WTC11 (cell line): ENCODE data around the gene TREH. TPM values are rescaled to one million over a fixed set of nuclear protein-coding genes. Genes with fewer than 3 reads are reported as not detected.

ENCODE experiments used
- ATAC-seq: fragments of 200-7000 bp; cut with Tn5 transposase; 2 replicates; pipeline ENCODE4 v1.10.0; 2021; ENCODE audit warnings: mild to moderate bottlenecking, moderate library complexity
- CTCF ChIA-PET: fragments of 300-600 bp; sonication (Branson Sonifier 250); formaldehyde crosslinking; loops from one replicate; lab custom pipeline; 2021; ENCODE audit warnings: antibody characterized with exemption; lab: Charles Lee
- POLR2A ChIA-PET: fragments of 350-600 bp; sonication (Branson Sonifier 250); formaldehyde crosslinking; loops from one replicate; lab custom pipeline; 2021; ENCODE audit warnings: antibody characterized with exemption; lab: Charles Lee
- DNase-seq: peaks from one replicate; pipeline ENCODE4 v3.0.0; 2021; ENCODE audit warnings: low spot score
- H3K27ac Mint-ChIP-seq: 2 replicates; pipeline ENCODE4 v1.8.0; 2021; ENCODE audit warnings: mixed read lengths
- H3K27me3 Mint-ChIP-seq: 2 replicates; pipeline ENCODE4 v1.8.0; 2021; ENCODE audit warnings: low read depth, mild to moderate bottlenecking, moderate library complexity, mixed read lengths
- H3K36me3 Mint-ChIP-seq: 2 replicates; pipeline ENCODE4 v1.8.0; 2021; ENCODE audit warnings: mixed read lengths
- H3K4me1 Mint-ChIP-seq: 2 replicates; pipeline ENCODE4 v1.8.0; 2022; ENCODE audit warnings: mixed read lengths
- H3K4me3 Mint-ChIP-seq: 2 replicates; pipeline ENCODE4 v1.8.0; 2021; ENCODE audit warnings: mild to moderate bottlenecking, moderate library complexity, mixed read lengths
- H3K9me3 Mint-ChIP-seq: 2 replicates; pipeline ENCODE4 v1.8.0; 2021; ENCODE audit warnings: mixed read lengths
- ATF1 ChIP-seq: sonication (generic); formaldehyde crosslinking; IDR thresholded peaks from 2 replicates; pipeline ENCODE4 v1.8.1; 2023; ENCODE audit warnings: mild to moderate bottlenecking, moderate library complexity, missing genetic modification reagents
- ERG ChIP-seq: fragments of 250-450 bp; sonication (Bioruptor Pico); IDR thresholded peaks from 2 replicates; pipeline ENCODE4 v1.8.0; 2021; ENCODE audit warnings: mild to moderate bottlenecking
- FOXJ3 ChIP-seq: sonication (generic); formaldehyde crosslinking; IDR thresholded peaks from 2 replicates; pipeline ENCODE4 v1.9.0; 2021; ENCODE audit warnings: missing genetic modification reagents, mild to moderate bottlenecking, borderline replicate concordance
- FOXP1 ChIP-seq: sonication (generic); formaldehyde crosslinking; IDR thresholded peaks from 2 replicates; pipeline ENCODE4 v1.8.0; 2022; ENCODE audit warnings: missing genetic modification reagents, mild to moderate bottlenecking, moderate library complexity, borderline replicate concordance
- GTF2I ChIP-seq: fragments of 250-450 bp; sonication (Bioruptor Pico); conservative IDR thresholded peaks from 2 replicates; pipeline ENCODE4 v1.4.0; 2021; ENCODE audit warnings: mild to moderate bottlenecking
- HMGXB4 ChIP-seq: sonication (generic); formaldehyde crosslinking; IDR thresholded peaks from 2 replicates; pipeline ENCODE4 v1.8.1; 2023; ENCODE audit warnings: mild to moderate bottlenecking, moderate library complexity, missing genetic modification reagents
- MXD4 ChIP-seq: fragments of 250-450 bp; sonication (Bioruptor Pico); IDR thresholded peaks from 2 replicates; pipeline ENCODE4 v1.8.0; 2021; ENCODE audit warnings: mild to moderate bottlenecking, moderate library complexity, borderline replicate concordance
- NFYB ChIP-seq: sonication (generic); formaldehyde crosslinking; conservative IDR thresholded peaks from 2 replicates; pipeline ENCODE4 v1.8.0; 2022; ENCODE audit warnings: low read depth, missing genetic modification reagents
- NR1H2 ChIP-seq: sonication (generic); formaldehyde crosslinking; IDR thresholded peaks from 2 replicates; pipeline ENCODE4 v1.9.0; 2021; ENCODE audit warnings: mild to moderate bottlenecking, moderate library complexity, missing genetic modification reagents
- NR3C1 ChIP-seq: sonication (generic); formaldehyde crosslinking; conservative IDR thresholded peaks from 2 replicates; pipeline ENCODE4 v1.8.1; 2023; ENCODE audit warnings: low read depth, mild to moderate bottlenecking, missing genetic modification reagents
- OVOL2 ChIP-seq: fragments of 250-450 bp; sonication (Bioruptor Pico); IDR thresholded peaks from 2 replicates; pipeline ENCODE4 v1.9.0; 2021; ENCODE audit warnings: mild to moderate bottlenecking, borderline replicate concordance
- TCF7 ChIP-seq: sonication (generic); formaldehyde crosslinking; IDR thresholded peaks from 2 replicates; pipeline ENCODE4 v1.8.0; 2022; ENCODE audit warnings: mild to moderate bottlenecking, low read depth, missing genetic modification reagents, moderate library complexity
- TEAD1 ChIP-seq: sonication (generic); formaldehyde crosslinking; IDR thresholded peaks from 2 replicates; pipeline ENCODE4 v1.8.0; 2022; ENCODE audit warnings: mild to moderate bottlenecking, missing genetic modification reagents
- ZNF281 ChIP-seq: sonication (generic); formaldehyde crosslinking; IDR thresholded peaks from 2 replicates; pipeline ENCODE4 v1.8.0; 2023; ENCODE audit warnings: mild to moderate bottlenecking, missing genetic modification reagents
- ZNF416 ChIP-seq: fragments of 250-450 bp; sonication (Bioruptor Pico); IDR thresholded peaks from 2 replicates; pipeline ENCODE4 v1.9.0; 2021; ENCODE audit warnings: mild to moderate bottlenecking, inconsistent platforms
- ZNF425 ChIP-seq: fragments of 250-450 bp; sonication (Bioruptor Pico); conservative IDR thresholded peaks from 2 replicates; pipeline ENCODE4 v1.9.0; 2021; ENCODE audit warnings: mild to moderate bottlenecking
- total RNA-seq: library from RNA; stranded (reverse); gene quantifications from 3 replicates; pipeline ENCODE4 v1.2.3, GENCODE V29; 2021
- TF ChIP-seq, protein P1 (sequence below): sonication (generic); formaldehyde crosslinking; IDR thresholded peaks from 2 replicates; pipeline ENCODE4 v1.8.1; 2023; ENCODE audit warnings: mild to moderate bottlenecking, missing genetic modification reagents, moderate library complexity
- TF ChIP-seq, protein P2 (sequence below): fragments of 250-450 bp; sonication (Bioruptor Pico); IDR thresholded peaks from 2 replicates; pipeline ENCODE4 v2.1.2; 2022; ENCODE audit warnings: mild to moderate bottlenecking, moderate library complexity
- TF ChIP-seq, protein P3 (sequence below): sonication (generic); formaldehyde crosslinking; IDR thresholded peaks from 2 replicates; pipeline ENCODE4 v1.8.0; 2023; ENCODE audit warnings: missing genetic modification reagents
- TF ChIP-seq, protein P4 (sequence below): sonication (generic); formaldehyde crosslinking; IDR thresholded peaks from 2 replicates; pipeline ENCODE4 v1.8.0; 2022; ENCODE audit warnings: mild to moderate bottlenecking, missing genetic modification reagents

The TREH gene
- total RNA-seq, 1 experiment from 2014 or later: not detected

DNA sequence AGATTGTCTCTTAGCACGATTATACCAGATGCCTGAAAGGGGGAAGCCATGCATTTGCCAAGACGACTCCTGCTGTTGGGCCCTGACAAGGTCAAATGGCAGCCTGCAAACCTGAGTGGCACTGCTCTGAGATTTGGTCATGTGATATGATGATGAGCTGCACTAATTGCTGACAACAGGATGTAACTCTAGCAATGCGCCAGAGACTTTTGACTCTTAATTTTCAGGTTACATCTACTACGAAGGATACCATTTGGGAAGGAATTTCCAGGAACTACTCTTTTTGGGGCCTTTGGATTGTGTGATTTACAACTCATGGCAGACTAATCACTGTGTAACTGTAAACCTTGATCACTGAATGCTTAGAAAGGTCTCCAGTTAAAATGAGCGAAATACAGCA lies 13.1 kb downstream of the TREH start:
- H3K4me1 Mint-ChIP-seq: peaks cover 20% of the 10 kb centered on the region
- H3K36me3 Mint-ChIP-seq: no peaks in the 10 kb centered on the region
- peaks cover 24% of the 10 kb centered on the region for H3K27me3 Mint-ChIP-seq
- H3K4me3 Mint-ChIP-seq: no peak overlapping the region
- DNase-seq: no peak
- TF ChIP-seq, protein P1, sequence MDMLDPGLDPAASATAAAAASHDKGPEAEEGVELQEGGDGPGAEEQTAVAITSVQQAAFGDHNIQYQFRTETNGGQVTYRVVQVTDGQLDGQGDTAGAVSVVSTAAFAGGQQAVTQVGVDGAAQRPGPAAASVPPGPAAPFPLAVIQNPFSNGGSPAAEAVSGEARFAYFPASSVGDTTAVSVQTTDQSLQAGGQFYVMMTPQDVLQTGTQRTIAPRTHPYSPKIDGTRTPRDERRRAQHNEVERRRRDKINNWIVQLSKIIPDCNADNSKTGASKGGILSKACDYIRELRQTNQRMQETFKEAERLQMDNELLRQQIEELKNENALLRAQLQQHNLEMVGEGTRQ (CRISPR knock-in tag): peak; percentile 47
- TF ChIP-seq, protein P2, sequence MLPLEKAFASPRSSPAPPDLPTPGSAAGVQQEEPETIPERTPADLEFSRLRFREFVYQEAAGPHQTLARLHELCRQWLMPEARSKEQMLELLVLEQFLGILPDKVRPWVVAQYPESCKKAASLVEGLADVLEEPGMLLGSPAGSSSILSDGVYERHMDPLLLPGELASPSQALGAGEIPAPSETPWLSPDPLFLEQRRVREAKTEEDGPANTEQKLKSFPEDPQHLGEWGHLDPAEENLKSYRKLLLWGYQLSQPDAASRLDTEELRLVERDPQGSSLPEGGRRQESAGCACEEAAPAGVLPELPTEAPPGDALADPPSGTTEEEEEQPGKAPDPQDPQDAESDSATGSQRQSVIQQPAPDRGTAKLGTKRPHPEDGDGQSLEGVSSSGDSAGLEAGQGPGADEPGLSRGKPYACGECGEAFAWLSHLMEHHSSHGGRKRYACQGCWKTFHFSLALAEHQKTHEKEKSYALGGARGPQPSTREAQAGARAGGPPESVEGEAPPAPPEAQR (CRISPR knock-in tag): no peak
- TF ChIP-seq, all 79 proteins: peak for 1
- ChIA-PET POLR2A (no interaction called here), CTCF (interaction anchor here (0.5 to 1.6 kb wide), 5 partner anchors 13 to 235 kb away, joined by 3 to 6 read pairs (median 3); partner anchors contain the start of gene TREH)
- peaks cover 12% of the 10 kb centered on the region for H3K9me3 Mint-ChIP-seq
- no peak for ATAC-seq
- H3K27ac Mint-ChIP-seq: no peak overlapping the region

DNA sequence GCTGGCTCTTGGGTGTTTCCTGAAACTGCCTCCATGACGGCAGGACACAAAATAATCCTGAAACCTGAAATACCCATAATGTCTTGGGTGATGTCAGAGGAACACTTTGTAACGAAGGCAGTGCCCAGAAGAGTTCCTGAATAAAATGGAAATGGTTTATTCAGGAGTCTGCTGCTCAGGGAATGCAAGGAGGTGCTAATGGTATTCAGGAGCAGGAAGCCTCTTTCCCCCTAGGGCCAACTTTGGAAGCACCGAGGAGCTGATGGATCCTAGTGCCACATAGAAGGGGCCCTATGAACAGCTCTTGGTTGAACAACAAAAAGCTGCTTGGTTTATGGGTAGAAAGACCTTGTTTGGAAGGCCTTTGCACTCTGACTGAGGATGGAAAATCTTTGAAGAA lies 15.5 kb downstream of the TREH start:
- H3K27ac Mint-ChIP-seq: no peak overlapping the region
- H3K4me1 Mint-ChIP-seq: peaks cover 34% of the 10 kb centered on the region
- CTCF ChIA-PET: interaction anchor here (1.8 to 2.7 kb wide), 2 partner anchors 28 to 69 kb away, joined by 9 to 12 read pairs; no protein-coding TSS in a partner anchor
- H3K36me3 Mint-ChIP-seq: no peaks in the 10 kb centered on the region
- H3K27me3 Mint-ChIP-seq: peaks cover 11% of the 10 kb centered on the region
- POLR2A ChIA-PET: interaction anchor here (0.6 kb wide), 1 partner anchor 303 kb away, joined by 5 read pairs; no protein-coding TSS in a partner anchor
- no peak overlapping the region for H3K4me3 Mint-ChIP-seq
- TF ChIP-seq OVOL2 (CRISPR knock-in tag): no peak
- TF ChIP-seq ZNF416 (CRISPR knock-in tag): no peak
- TF ChIP-seq ERG (CRISPR knock-in tag): no peak
- TF ChIP-seq, protein P3, sequence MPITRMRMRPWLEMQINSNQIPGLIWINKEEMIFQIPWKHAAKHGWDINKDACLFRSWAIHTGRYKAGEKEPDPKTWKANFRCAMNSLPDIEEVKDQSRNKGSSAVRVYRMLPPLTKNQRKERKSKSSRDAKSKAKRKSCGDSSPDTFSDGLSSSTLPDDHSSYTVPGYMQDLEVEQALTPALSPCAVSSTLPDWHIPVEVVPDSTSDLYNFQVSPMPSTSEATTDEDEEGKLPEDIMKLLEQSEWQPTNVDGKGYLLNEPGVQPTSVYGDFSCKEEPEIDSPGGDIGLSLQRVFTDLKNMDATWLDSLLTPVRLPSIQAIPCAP: no peak
- no peak for TF ChIP-seq ZNF281 (CRISPR knock-in tag)
- no peak for TF ChIP-seq ATF1 (CRISPR knock-in tag)
- TF ChIP-seq, protein P4, sequence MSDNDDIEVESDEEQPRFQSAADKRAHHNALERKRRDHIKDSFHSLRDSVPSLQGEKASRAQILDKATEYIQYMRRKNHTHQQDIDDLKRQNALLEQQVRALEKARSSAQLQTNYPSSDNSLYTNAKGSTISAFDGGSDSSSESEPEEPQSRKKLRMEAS: no peak
- no peak for TF ChIP-seq NR3C1 (CRISPR knock-in tag)
- no peak for TF ChIP-seq HMGXB4 (CRISPR knock-in tag)
- no peak for TF ChIP-seq FOXJ3 (CRISPR knock-in tag)
- no peak for TF ChIP-seq NR1H2
- no peak for TF ChIP-seq FOXP1 (CRISPR knock-in tag)
- no peak for TF ChIP-seq ZNF425 (CRISPR knock-in tag)
- no peak for TF ChIP-seq TEAD1 (CRISPR knock-in tag)
- no peak for TF ChIP-seq NFYB (CRISPR knock-in tag)
- no peak for TF ChIP-seq GTF2I (CRISPR knock-in tag)
- no peak for TF ChIP-seq MXD4
- TF ChIP-seq TCF7 (CRISPR knock-in tag): no peak
- ATAC-seq (no peak), DNase-seq (no peak)
- H3K9me3 Mint-ChIP-seq: no peaks in the 10 kb centered on the region
